ENCODE data around the gene PVALB.

Gene PVALB

GRCh38 chr22:36772451-36772850 lies 44.4 kb downstream of the PVALB start:
- H3K36me3 ChIP-seq (ENCODE audit: control insufficient read depth in 2 of 2, insufficient read depth in 2 of 2, low read length in 2 of 2), result peaks cover 0 to 4% of the 10 kb centered on the region in 2 donors
- no peak overlapping the region for H3K9ac ChIP-seq (ENCODE audit: low read length in 2 of 2)
- H3K4me3 ChIP-seq (ENCODE audit: low read length in 2 of 2), result no peak overlapping the region
- peaks cover 14% of the 10 kb centered on the region for H3K4me1 ChIP-seq (ENCODE audit: control insufficient read depth, insufficient read depth, low read length)
- H3K27me3 ChIP-seq (ENCODE audit: control insufficient read depth in 1 of 2, insufficient read depth in 2 of 2, low read length in 2 of 2), result peaks cover 0 to 2% of the 10 kb centered on the region in 2 donors
- no peaks in the 10 kb centered on the region for H3K9me3 ChIP-seq (ENCODE audit: control insufficient read depth in 2 of 2, low read length in 2 of 2)
- no peak overlapping the region for H3K27ac ChIP-seq (ENCODE audit: low read length)

GRCh38 chr22:36771356-36772063 lies 45.3 kb downstream of the PVALB start:
- H3K4me1 ChIP-seq (ENCODE audit: control insufficient read depth, insufficient read depth, low read length), result peaks cover 9% of the 10 kb centered on the region
- H3K27ac ChIP-seq (ENCODE audit: low read length), result no peak overlapping the region
- no peaks in the 10 kb centered on the region for H3K9me3 ChIP-seq (ENCODE audit: control insufficient read depth in 2 of 2, low read length in 2 of 2)
- H3K9ac ChIP-seq (ENCODE audit: low read length in 2 of 2), result no peak overlapping the region
- H3K36me3 ChIP-seq (ENCODE audit: control insufficient read depth in 2 of 2, insufficient read depth in 2 of 2, low read length in 2 of 2), result peaks cover 5 to 8% of the 10 kb centered on the region in 2 donors
- peaks cover 0 to 2% of the 10 kb centered on the region in 2 donors for H3K27me3 ChIP-seq (ENCODE audit: control insufficient read depth in 1 of 2, insufficient read depth in 2 of 2, low read length in 2 of 2)
- H3K4me3 ChIP-seq (ENCODE audit: low read length in 2 of 2), result no peak overlapping the region

GRCh38 chr22:36770513-36771231 lies 46.2 kb downstream of the PVALB start:
- Histone ChIP-seq H3K9me3 (ENCODE audit: control insufficient read depth in 2 of 2, low read length in 2 of 2) (no peaks in the 10 kb centered on the region), H3K9ac (ENCODE audit: low read length in 2 of 2) (no peak overlapping the region)

GRCh38 chr22:36769541-36770512 lies 47.0 kb downstream of the PVALB start:
- Histone ChIP-seq H3K27me3 (ENCODE audit: control insufficient read depth in 1 of 2, insufficient read depth in 2 of 2, low read length in 2 of 2) (peaks cover 0 to 2% of the 10 kb centered on the region in 2 donors), H3K4me1 (ENCODE audit: control insufficient read depth, insufficient read depth, low read length) (peaks cover 2% of the 10 kb centered on the region), H3K9me3 (ENCODE audit: control insufficient read depth in 2 of 2, low read length in 2 of 2) (no peaks in the 10 kb centered on the region), H3K27ac (ENCODE audit: low read length) (no peak overlapping the region), H3K36me3 (ENCODE audit: control insufficient read depth in 2 of 2, insufficient read depth in 2 of 2, low read length in 2 of 2) (peaks cover 15% of the 10 kb centered on the region in 2 donors), H3K9ac (ENCODE audit: low read length in 2 of 2) (no peak overlapping the region), H3K4me3 (ENCODE audit: low read length in 2 of 2) (no peak overlapping the region)

More at GRCh38 chr22:36770513-36771231, 46.2 kb downstream of the PVALB start:
- H3K4me1 ChIP-seq (ENCODE audit: control insufficient read depth, insufficient read depth, low read length), result peaks cover 9% of the 10 kb centered on the region
- H3K36me3 ChIP-seq (ENCODE audit: control insufficient read depth in 2 of 2, insufficient read depth in 2 of 2, low read length in 2 of 2), result peaks cover 10 to 14% of the 10 kb centered on the region in 2 donors
- H3K27ac ChIP-seq (ENCODE audit: low read length), result no peak overlapping the region
- no peak overlapping the region for H3K4me3 ChIP-seq (ENCODE audit: low read length in 2 of 2)
- H3K27me3 ChIP-seq (ENCODE audit: control insufficient read depth in 1 of 2, insufficient read depth in 2 of 2, low read length in 2 of 2), result peaks cover 0 to 2% of the 10 kb centered on the region in 2 donors

- Histone ChIP-seq H3K9me3 (ENCODE audit: control insufficient read depth in 2 of 2, low read length in 2 of 2) (no peaks in the 10 kb centered on the region), H3K9ac (ENCODE audit: low read length in 2 of 2) (no peak overlapping the region), H3K27me3 (ENCODE audit: control insufficient read depth in 1 of 2, insufficient read depth in 2 of 2, low read length in 2 of 2) (peaks cover 0 to 2% of the 10 kb centered on the region in 2 donors), H3K4me1 (ENCODE audit: control insufficient read depth, insufficient read depth, low read length) (no peaks in the 10 kb centered on the region), H3K36me3 (ENCODE audit: control insufficient read depth in 2 of 2, insufficient read depth in 2 of 2, low read length in 2 of 2) (peaks cover 15 to 18% of the 10 kb centered on the region in 2 donors), H3K27ac (ENCODE audit: low read length) (no peak overlapping the region), H3K4me3 (ENCODE audit: low read length in 2 of 2) (no peak overlapping the region)
Measured at GRCh38 chr22:36768616-36769015, 48.2 kb downstream of the PVALB start.

- Histone ChIP-seq H3K9ac (ENCODE audit: low read length in 2 of 2) (no peak overlapping the region), H3K27me3 (ENCODE audit: control insufficient read depth in 1 of 2, insufficient read depth in 2 of 2, low read length in 2 of 2) (peaks cover 0 to 2% of the 10 kb centered on the region in 2 donors), H3K36me3 (ENCODE audit: control insufficient read depth in 2 of 2, insufficient read depth in 2 of 2, low read length in 2 of 2) (peaks cover 15 to 18% of the 10 kb centered on the region in 2 donors), H3K9me3 (ENCODE audit: control insufficient read depth in 2 of 2, low read length in 2 of 2) (no peaks in the 10 kb centered on the region), H3K4me1 (ENCODE audit: control insufficient read depth, insufficient read depth, low read length) (peaks cover 5% of the 10 kb centered on the region), H3K27ac (ENCODE audit: low read length) (no peak overlapping the region), H3K4me3 (ENCODE audit: low read length in 2 of 2) (no peak overlapping the region)
Measured at GRCh38 chr22:36768141-36768540, 48.7 kb downstream of the PVALB start.

GRCh38 chr22:36767035-36767775 lies 49.6 kb downstream of the PVALB start:
- Histone ChIP-seq H3K36me3 (ENCODE audit: control insufficient read depth in 2 of 2, insufficient read depth in 2 of 2, low read length in 2 of 2) (peaks cover 15 to 18% of the 10 kb centered on the region in 2 donors), H3K27me3 (ENCODE audit: control insufficient read depth in 1 of 2, insufficient read depth in 2 of 2, low read length in 2 of 2) (peaks cover 0 to 2% of the 10 kb centered on the region in 2 donors), H3K4me3 (ENCODE audit: low read length in 2 of 2) (no peak overlapping the region), H3K27ac (ENCODE audit: low read length) (no peak overlapping the region), H3K4me1 (ENCODE audit: control insufficient read depth, insufficient read depth, low read length) (peaks cover 14% of the 10 kb centered on the region), H3K9me3 (ENCODE audit: control insufficient read depth in 2 of 2, low read length in 2 of 2) (no peaks in the 10 kb centered on the region), H3K9ac (ENCODE audit: low read length in 2 of 2) (no peak overlapping the region)

GRCh38 chr22:36765943-36766450 lies 50.8 kb downstream of the PVALB start:
- H3K36me3 ChIP-seq (ENCODE audit: control insufficient read depth in 2 of 2, insufficient read depth in 2 of 2, low read length in 2 of 2), result peaks cover 15 to 16% of the 10 kb centered on the region in 2 donors

GRCh38 chr22:36765131-36765942 lies 51.5 kb downstream of the PVALB start:
- Histone ChIP-seq H3K27ac (ENCODE audit: low read length) (no peak overlapping the region), H3K27me3 (ENCODE audit: control insufficient read depth in 1 of 2, insufficient read depth in 2 of 2, low read length in 2 of 2) (no peaks in the 10 kb centered on the region), H3K4me1 (ENCODE audit: control insufficient read depth, insufficient read depth, low read length) (peaks cover 29% of the 10 kb centered on the region), H3K36me3 (ENCODE audit: control insufficient read depth in 2 of 2, insufficient read depth in 2 of 2, low read length in 2 of 2) (peaks cover 15 to 16% of the 10 kb centered on the region in 2 donors), H3K9me3 (ENCODE audit: control insufficient read depth in 2 of 2, low read length in 2 of 2) (no peaks in the 10 kb centered on the region), H3K4me3 (ENCODE audit: low read length in 2 of 2) (no peak overlapping the region), H3K9ac (ENCODE audit: low read length in 2 of 2) (no peak overlapping the region)

More at GRCh38 chr22:36765943-36766450, 50.8 kb downstream of the PVALB start:
- Histone ChIP-seq H3K4me1 (ENCODE audit: control insufficient read depth, insufficient read depth, low read length) (peaks cover 23% of the 10 kb centered on the region), H3K9me3 (ENCODE audit: control insufficient read depth in 2 of 2, low read length in 2 of 2) (no peaks in the 10 kb centered on the region), H3K9ac (ENCODE audit: low read length in 2 of 2) (no peak overlapping the region), H3K27me3 (ENCODE audit: control insufficient read depth in 1 of 2, insufficient read depth in 2 of 2, low read length in 2 of 2) (peaks cover 0 to 2% of the 10 kb centered on the region in 2 donors), H3K4me3 (ENCODE audit: low read length in 2 of 2) (no peak overlapping the region), H3K27ac (ENCODE audit: low read length) (no peak overlapping the region)

Data from stomach smooth muscle (tissue), 2 donors.